HCT116 (cell line): ENCODE data around the gene TRPM4. TPM values are rescaled to one million over a fixed set of nuclear protein-coding genes. Genes with fewer than 3 reads are reported as not detected.
A peak's percentile ranks its signal among the peaks of the same experiment; 100 is the strongest.
"Not testable (repeated sequence)": the region's sequence is repeated elsewhere in the genome, so short reads cannot be mapped to it uniquely, and the experiment has no call there.

Experiments used
- ATAC-seq: fragments of 200-7000 bp; cut with Tn5 transposase; 2 replicates; pipeline ENCODE4 v1.9.1; 2020; ENCODE audit warnings: mild to moderate bottlenecking, moderate library complexity
- BruUV-seq: library from RNA; stranded (reverse); fragments of 400-500 nt; replicated peaks from 2 replicates; lab custom pipeline; 2021; lab: Mats Ljungman, UMichigan
- CTCF ChIA-PET: fragments of 300-600 bp; sonication (Branson Sonifier 250); formaldehyde crosslinking; loops from one replicate; lab custom pipeline; 2021; ENCODE audit warnings: antibody characterized with exemption; lab: Charles Lee
- POLR2A ChIA-PET: fragments of 300-600, 350-600 bp; sonication (Branson Sonifier 250); formaldehyde crosslinking; loops from one replicate; lab custom pipeline; 2021; ENCODE audit warnings: antibody characterized with exemption; lab: Charles Lee
- RAD21 ChIA-PET, 2 experiments: fragments of 300-600 bp; sonication (Branson Sonifier 250); formaldehyde crosslinking; loops; one replicate each; lab custom pipeline; 2023; ENCODE audit warnings: low total read pairs in 2 of 2; ENCODE audit not compliant: uncharacterized antibody in 2 of 2, unreplicated experiment in 2 of 2, low non-redundant PET in 1 of 2; lab: Charles Lee
- DNase-seq: peaks from one replicate; pipeline ENCODE4 v3.0.0-alpha.2; 2010; ENCODE audit warnings: low read depth, low spot score
- H2AFZ ChIP-seq: fragments of 200-600 bp; shearing (Covaris generic), sonication (generic); 2 replicates; pipeline ENCODE4 v1.6.1; 2017; ENCODE audit warnings: low read depth, mixed run types, mixed read lengths, antibody characterized with exemption, low read length; ENCODE audit not compliant: poor library complexity, severe bottlenecking
- H3K27ac ChIP-seq: 2 replicates; pipeline ENCODE4 v1.5.1; 2012; ENCODE audit warnings: low read depth, low read length
- H3K27me3 ChIP-seq: fragments of 200-600 bp; sonication (generic); 2 replicates; pipeline ENCODE4 v1.6.1; 2016; ENCODE audit warnings: mixed run types, low read length, mixed read lengths; ENCODE audit not compliant: insufficient read depth
- H3K36me3 ChIP-seq, 2 experiments: fragments of 200-500 bp in 1 of 2; fragments of 200-600 bp in 1 of 2; sonication (Bioruptor generic) in 1 of 2; sonication (generic) in 1 of 2; 2 replicates each; pipeline versions ENCODE4 v1.5.1 to v1.6.1; 2014 to 2016; ENCODE audit warnings: low read length in 2 of 2, inconsistent platforms in 1 of 2, mixed read lengths in 1 of 2, mixed run types in 1 of 2; ENCODE audit not compliant: insufficient read depth in 2 of 2, control insufficient read depth in 1 of 2
- H3K4me1 ChIP-seq, 2 experiments: fragments of 200-600 bp in 1 of 2; sonication (generic) in 1 of 2; 2 replicates each; pipeline versions ENCODE4 v1.5.1 to v1.6.1; 2012 to 2017; ENCODE audit warnings: low read length in 2 of 2, inconsistent platforms in 1 of 2, mild to moderate bottlenecking in 1 of 2, mixed read lengths in 1 of 2, mixed run types in 1 of 2, moderate library complexity in 1 of 2; ENCODE audit not compliant: insufficient read depth in 2 of 2, control insufficient read depth in 1 of 2
- H3K4me2 ChIP-seq: fragments of 200-600 bp; sonication (generic); 2 replicates; pipeline ENCODE4 v1.6.1; 2017; ENCODE audit warnings: mixed run types, low read length, mixed read lengths
- H3K4me3 ChIP-seq, 2 experiments: fragments of 200-600 bp in 1 of 2; sonication (generic) in 1 of 2; replicated peaks in 1 of 2; 2 replicates each; pipeline ENCODE4 v1.5.1; 2011 to 2016; ENCODE audit warnings: low read length in 2 of 2, control low read depth in 1 of 2, low read depth in 1 of 2, mild to moderate bottlenecking in 1 of 2, mixed read lengths in 1 of 2, mixed run types in 1 of 2
- H3K79me2 ChIP-seq: fragments of 200-600 bp; sonication (generic); 2 replicates; pipeline ENCODE4 v1.6.1; 2017; ENCODE audit warnings: mild to moderate bottlenecking, mixed run types, low read length, moderate library complexity, mixed read lengths; ENCODE audit not compliant: insufficient read depth
- H3K9ac ChIP-seq: fragments of 200-600 bp; sonication (generic); 2 replicates; pipeline ENCODE4 v1.6.1; 2016; ENCODE audit warnings: low read length, mixed read lengths
- H3K9me2 ChIP-seq: fragments of 200-600 bp; sonication (generic), shearing (Covaris generic); 2 replicates; pipeline ENCODE4 v1.6.1; 2017; ENCODE audit warnings: mixed run types, mild to moderate bottlenecking, moderate library complexity; ENCODE audit not compliant: insufficient read depth
- H3K9me3 ChIP-seq, 2 experiments: fragments of 200-500 bp in 1 of 2; fragments of 200-600 bp in 1 of 2; sonication (Bioruptor generic) in 1 of 2; sonication (generic) in 1 of 2; 2 replicates each; pipeline ENCODE4 v1.6.1; 2014 to 2017; ENCODE audit warnings: low read length in 2 of 2, mixed read lengths in 2 of 2, inconsistent platforms in 1 of 2, low read depth in 1 of 2, mild to moderate bottlenecking in 1 of 2, mixed run types in 1 of 2, moderate library complexity in 1 of 2; ENCODE audit not compliant: control insufficient read depth in 1 of 2, insufficient read depth in 1 of 2
- H4K20me1 ChIP-seq: fragments of 200-600 bp; sonication (generic), shearing (Covaris generic); 2 replicates; pipeline ENCODE4 v1.6.1; 2017; ENCODE audit warnings: mixed run types, mild to moderate bottlenecking, moderate library complexity; ENCODE audit not compliant: insufficient read depth
- CEBPB ChIP-seq: IDR thresholded peaks from 2 replicates; pipeline ENCODE4 v1.6.1; 2012; ENCODE audit warnings: low read depth
- EGR1 ChIP-seq: IDR thresholded peaks from 2 replicates; pipeline ENCODE4 v1.6.1; 2012; ENCODE audit warnings: low read depth
- FOSL1 ChIP-seq: IDR thresholded peaks from 2 replicates; pipeline ENCODE4 v1.6.1; 2012; ENCODE audit warnings: low read depth
- SRF ChIP-seq: IDR thresholded peaks from 2 replicates; pipeline ENCODE4 v1.6.1; 2012; ENCODE audit warnings: low read depth
- ZNF274 ChIP-seq: fragments of 200-500 bp; sonication (Bioruptor generic); IDR thresholded peaks from 2 replicates; pipeline ENCODE4 v1.6.1; 2014; ENCODE audit warnings: mild to moderate bottlenecking, low read depth, low read length, inconsistent platforms
- intact Hi-C: fragments of 100-400 bp; cut with micrococcal nuclease; formaldehyde crosslinking; loops from 2 replicates; pipeline ENCODE4 v1.10.0; 2022
- total RNA-seq: library from RNA; stranded (reverse); gene quantifications from one replicate; pipeline ENCODE4 v1.2.1, GENCODE V29; 2021; ENCODE audit not compliant: unreplicated experiment
- TF ChIP-seq, protein P1 (sequence below), 3 experiments: fragments of 200-600 bp in 1 of 3; sonication (generic) in 1 of 3; IDR thresholded peaks in 2 of 3; conservative IDR thresholded peaks in 1 of 3; 2 replicates each; pipeline ENCODE4 v1.5.1; 2012 to 2017; ENCODE audit warnings: low read depth in 2 of 3, low read length in 2 of 3, antibody characterized with exemption in 1 of 3, borderline replicate concordance in 1 of 3, control low read depth in 1 of 3, mild to moderate bottlenecking in 1 of 3, mixed read lengths in 1 of 3, mixed run types in 1 of 3, moderate library complexity in 1 of 3; ENCODE audit not compliant: insufficient read depth in 1 of 3

The TRPM4 gene
- total RNA-seq, 1 experiment from 2014 or later: 44.2 TPM

DNA sequence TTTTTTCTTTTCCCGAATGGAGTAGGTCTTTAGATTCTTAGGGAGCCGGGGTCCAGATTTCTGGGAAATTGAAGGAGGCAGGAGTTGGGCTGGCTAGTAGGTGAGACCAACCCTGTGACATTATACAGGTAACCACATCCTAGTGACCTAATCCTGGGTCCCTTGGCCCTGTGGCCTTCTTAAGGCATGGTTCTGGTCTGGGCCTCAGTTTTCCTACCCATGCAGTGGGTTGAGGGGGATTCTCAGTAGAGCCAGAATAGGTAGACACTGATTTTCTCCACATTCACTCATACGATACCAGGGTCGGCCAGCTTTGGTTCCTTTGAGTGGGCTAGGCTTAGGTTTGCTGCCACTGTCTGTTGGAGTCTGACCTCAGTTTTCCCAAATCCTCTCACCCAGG is 31.0 kb upstream of the TRPM4 start:
- no peak overlapping the region for H3K4me2 ChIP-seq
- no peak overlapping the region for H2AFZ ChIP-seq
- no peak for ATAC-seq
- peaks cover 12 to 21% of the 10 kb centered on the region in 2 experiments for H3K4me1 ChIP-seq
- ChIA-PET POLR2A (no interaction called here), RAD21 (no interaction called here), CTCF (interaction anchor here (0.7 to 2.2 kb wide), 3 partner anchors 29 to 387 kb away, joined by 3 to 17 read pairs (median 11); no protein-coding TSS in a partner anchor)
- no peaks in the 10 kb centered on the region for H3K79me2 ChIP-seq
- H3K4me3 ChIP-seq: no peak overlapping the region
- no peak overlapping the region for H3K9ac ChIP-seq
- no peak overlapping the region for H3K27ac ChIP-seq
- BruUV-seq: no TSS peak
- intact Hi-C loops: no loop called here
- no peaks in the 10 kb centered on the region for H4K20me1 ChIP-seq
- no peak for DNase-seq
- H3K36me3 ChIP-seq: peaks cover 0 to 5% of the 10 kb centered on the region in 2 experiments; a peak in 1 of 4 replicates
- TF ChIP-seq SRF: no peak
- no peak for TF ChIP-seq EGR1
- no peak for TF ChIP-seq CEBPB
- no peak for TF ChIP-seq FOSL1
- TF ChIP-seq, protein P1, sequence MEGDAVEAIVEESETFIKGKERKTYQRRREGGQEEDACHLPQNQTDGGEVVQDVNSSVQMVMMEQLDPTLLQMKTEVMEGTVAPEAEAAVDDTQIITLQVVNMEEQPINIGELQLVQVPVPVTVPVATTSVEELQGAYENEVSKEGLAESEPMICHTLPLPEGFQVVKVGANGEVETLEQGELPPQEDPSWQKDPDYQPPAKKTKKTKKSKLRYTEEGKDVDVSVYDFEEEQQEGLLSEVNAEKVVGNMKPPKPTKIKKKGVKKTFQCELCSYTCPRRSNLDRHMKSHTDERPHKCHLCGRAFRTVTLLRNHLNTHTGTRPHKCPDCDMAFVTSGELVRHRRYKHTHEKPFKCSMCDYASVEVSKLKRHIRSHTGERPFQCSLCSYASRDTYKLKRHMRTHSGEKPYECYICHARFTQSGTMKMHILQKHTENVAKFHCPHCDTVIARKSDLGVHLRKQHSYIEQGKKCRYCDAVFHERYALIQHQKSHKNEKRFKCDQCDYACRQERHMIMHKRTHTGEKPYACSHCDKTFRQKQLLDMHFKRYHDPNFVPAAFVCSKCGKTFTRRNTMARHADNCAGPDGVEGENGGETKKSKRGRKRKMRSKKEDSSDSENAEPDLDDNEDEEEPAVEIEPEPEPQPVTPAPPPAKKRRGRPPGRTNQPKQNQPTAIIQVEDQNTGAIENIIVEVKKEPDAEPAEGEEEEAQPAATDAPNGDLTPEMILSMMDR (IDR thresholded peaks at IDR 0.05 in 2 of 3, conservative IDR thresholded peaks at IDR 0.05 in 1 of 3; ENCODE audit: borderline replicate concordance in 1 of 3, insufficient read depth in 1 of 3, low read depth in 2 of 3, low read length in 2 of 3): no peak
- no peak for TF ChIP-seq ZNF274
- H3K9me3 ChIP-seq: no peaks in the 10 kb centered on the region
- H3K9me2 ChIP-seq: no peaks in the 10 kb centered on the region
- H3K27me3 ChIP-seq: no peaks in the 10 kb centered on the region

DNA sequence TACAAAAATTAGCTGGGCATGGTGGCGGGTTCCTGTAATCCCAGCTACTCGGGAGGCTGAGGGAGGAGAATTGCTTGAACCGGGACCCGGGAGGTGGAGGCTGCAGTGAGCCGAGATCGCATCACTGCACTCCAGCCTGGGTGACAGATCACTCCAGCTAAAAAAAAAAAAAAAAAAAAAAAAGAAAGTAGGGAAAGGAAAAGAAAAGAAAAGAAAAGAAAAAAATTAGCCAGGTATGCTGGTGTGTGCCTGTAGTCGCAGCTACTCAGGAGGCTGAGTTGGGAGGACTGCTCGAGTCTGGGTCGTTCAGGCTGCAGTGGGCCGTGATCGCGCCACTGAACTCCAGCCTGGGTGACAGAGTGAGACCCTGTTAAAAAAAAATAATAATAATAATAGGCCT is 30.4 kb upstream of the TRPM4 start:
- ChIA-PET RAD21 (interaction anchor here in 1 of 2 experiments (0.6 to 0.7 kb wide), 2 partner anchors 52 to 201 kb away, joined by 3 read pairs; no protein-coding TSS in a partner anchor), POLR2A (interaction anchor here (0.6 to 2.3 kb wide), 12 partner anchors 7 to 482 kb away, joined by 3 to 9 read pairs (median 4); partner anchors contain the start of genes GYS1, LIN7B, PPFIA3 and RUVBL2), CTCF (interaction anchor here (0.6 to 2.2 kb wide), 11 partner anchors 13 to 573 kb away, joined by 3 to 17 read pairs (median 5); partner anchors contain the start of genes GYS1, LIN7B and RUVBL2)
- ATAC-seq, H3K4me3 ChIP-seq, H3K9me2 ChIP-seq, H2AFZ ChIP-seq, DNase-seq, intact Hi-C loops, H3K27me3 ChIP-seq, H3K9ac ChIP-seq, H3K9me3 ChIP-seq, H3K36me3 ChIP-seq, H3K79me2 ChIP-seq, H4K20me1 ChIP-seq, H3K27ac ChIP-seq, BruUV-seq: not testable (repeated sequence)
- H3K4me1 ChIP-seq: peaks cover 12 to 21% of the 10 kb centered on the region in 2 experiments
- H3K4me2 ChIP-seq: peak overlapping the region; percentile 58; the same call in 1 of the 2 replicates
